Lower lobe of right lung (tissue), 2 donors: Measurements from ENCODE around the gene PPP2R5C. TPM values are rescaled to one million over a fixed set of nuclear protein-coding genes. Genes with fewer than 3 reads are reported as not detected.

Experiments
- ATAC-seq, 2 donors: fragments of 200-7000 bp; cut with Tn5 transposase; one replicate each; pipeline ENCODE4 v1.9.1; 2020 to 2022; ENCODE audit warnings: mild to moderate bottlenecking in 2 of 2, moderate library complexity in 2 of 2
- DNase-seq: peaks from one replicate; pipeline ENCODE4 v3.0.0-alpha.2; 2020
- H3K27ac ChIP-seq: fragments of 200-600 bp; one replicate; pipeline ENCODE4 v1.8.0; 2022
- H3K27me3 ChIP-seq: fragments of 200-600 bp; one replicate; pipeline ENCODE4 v1.8.0; 2022; ENCODE audit warnings: low read depth
- H3K36me3 ChIP-seq: fragments of 200-600 bp; one replicate; pipeline ENCODE4 v1.8.0; 2022; ENCODE audit warnings: mild to moderate bottlenecking
- H3K4me1 ChIP-seq: fragments of 200-600 bp; one replicate; pipeline ENCODE4 v1.8.0; 2022
- H3K4me3 ChIP-seq: fragments of 200-600 bp; one replicate; pipeline ENCODE4 v1.8.0; 2022; ENCODE audit warnings: mild to moderate bottlenecking
- H3K9me3 ChIP-seq: fragments of 200-600 bp; one replicate; pipeline ENCODE4 v1.8.0; 2022
- intact Hi-C: fragments of 100-400 bp; cut with DNase I; formaldehyde crosslinking; loops from one replicate; pipeline ENCODE4 v1.11.0; 2022
- total RNA-seq: library from RNA; stranded (reverse); fragmentation: NEBNext Ultra II Directional; extraction: Animal tissue kit (Norgen Biotek cat#: 25700); gene quantifications from one replicate; pipeline ENCODE4 v1.2.1, GENCODE V29; 2021
- TF ChIP-seq, protein P1 (sequence below): fragments of 200-600 bp; IDR thresholded peaks from one replicate; pipeline ENCODE4 v1.8.0; 2022; ENCODE audit warnings: antibody characterized with exemption, mild to moderate bottlenecking
- donor health status: DM: no; HTN: yes; CAD: no; lungs with severe emphysema.

Gene PPP2R5C
- total RNA-seq, 1 donor from 2014 or later, result 160 TPM

DNA sequence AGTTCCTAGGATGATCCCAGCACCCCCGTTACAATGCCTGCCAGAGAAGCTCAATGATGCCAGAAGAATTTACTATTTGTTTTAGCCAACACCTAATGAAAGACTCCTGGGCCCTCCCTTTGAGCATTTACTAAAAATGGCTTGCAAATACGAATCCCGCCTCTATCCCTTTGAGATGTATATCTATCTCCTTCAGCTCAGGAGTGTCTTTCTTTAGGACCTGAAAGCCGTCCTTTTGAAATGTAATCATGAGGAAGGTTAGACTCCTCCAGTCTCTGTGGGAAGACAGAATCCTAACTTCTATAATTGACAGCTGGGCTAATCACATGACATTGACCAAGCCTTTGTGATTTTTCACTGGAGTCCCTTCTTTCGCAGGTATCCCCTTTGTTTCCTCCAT lies 183.7 kb downstream of the PPP2R5C start:
- DNase-seq (no peak), ATAC-seq (no peak)
- TF ChIP-seq, protein P1, sequence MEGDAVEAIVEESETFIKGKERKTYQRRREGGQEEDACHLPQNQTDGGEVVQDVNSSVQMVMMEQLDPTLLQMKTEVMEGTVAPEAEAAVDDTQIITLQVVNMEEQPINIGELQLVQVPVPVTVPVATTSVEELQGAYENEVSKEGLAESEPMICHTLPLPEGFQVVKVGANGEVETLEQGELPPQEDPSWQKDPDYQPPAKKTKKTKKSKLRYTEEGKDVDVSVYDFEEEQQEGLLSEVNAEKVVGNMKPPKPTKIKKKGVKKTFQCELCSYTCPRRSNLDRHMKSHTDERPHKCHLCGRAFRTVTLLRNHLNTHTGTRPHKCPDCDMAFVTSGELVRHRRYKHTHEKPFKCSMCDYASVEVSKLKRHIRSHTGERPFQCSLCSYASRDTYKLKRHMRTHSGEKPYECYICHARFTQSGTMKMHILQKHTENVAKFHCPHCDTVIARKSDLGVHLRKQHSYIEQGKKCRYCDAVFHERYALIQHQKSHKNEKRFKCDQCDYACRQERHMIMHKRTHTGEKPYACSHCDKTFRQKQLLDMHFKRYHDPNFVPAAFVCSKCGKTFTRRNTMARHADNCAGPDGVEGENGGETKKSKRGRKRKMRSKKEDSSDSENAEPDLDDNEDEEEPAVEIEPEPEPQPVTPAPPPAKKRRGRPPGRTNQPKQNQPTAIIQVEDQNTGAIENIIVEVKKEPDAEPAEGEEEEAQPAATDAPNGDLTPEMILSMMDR, result no peak
- no peaks in the 10 kb centered on the region for H3K36me3 ChIP-seq
- no peak overlapping the region for H3K27ac ChIP-seq
- H3K4me1 ChIP-seq, result peaks cover 22% of the 10 kb centered on the region
- no peaks in the 10 kb centered on the region for H3K9me3 ChIP-seq
- no peaks in the 10 kb centered on the region for H3K27me3 ChIP-seq
- no peak overlapping the region for H3K4me3 ChIP-seq
- intact Hi-C loops, result no loop called here

DNA sequence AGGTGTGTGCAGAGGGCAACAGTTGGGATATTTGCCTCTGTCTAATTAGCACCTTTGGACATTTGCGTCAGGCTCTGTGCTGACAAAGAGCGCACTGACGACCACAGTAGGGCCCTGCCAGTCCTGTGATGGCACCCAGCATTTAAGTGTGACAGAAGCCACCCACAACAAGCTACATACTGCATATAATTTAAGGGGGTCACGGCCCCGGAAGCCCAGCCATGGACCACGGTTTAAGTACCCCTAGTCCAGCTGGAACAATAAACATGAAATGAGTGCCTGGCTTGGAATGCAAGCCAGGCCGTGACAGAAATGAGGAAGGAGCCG lies 186.0 kb downstream of the PPP2R5C start:
- intact Hi-C loops, result no loop called here
- TF ChIP-seq, protein P1, result no peak

DNA sequence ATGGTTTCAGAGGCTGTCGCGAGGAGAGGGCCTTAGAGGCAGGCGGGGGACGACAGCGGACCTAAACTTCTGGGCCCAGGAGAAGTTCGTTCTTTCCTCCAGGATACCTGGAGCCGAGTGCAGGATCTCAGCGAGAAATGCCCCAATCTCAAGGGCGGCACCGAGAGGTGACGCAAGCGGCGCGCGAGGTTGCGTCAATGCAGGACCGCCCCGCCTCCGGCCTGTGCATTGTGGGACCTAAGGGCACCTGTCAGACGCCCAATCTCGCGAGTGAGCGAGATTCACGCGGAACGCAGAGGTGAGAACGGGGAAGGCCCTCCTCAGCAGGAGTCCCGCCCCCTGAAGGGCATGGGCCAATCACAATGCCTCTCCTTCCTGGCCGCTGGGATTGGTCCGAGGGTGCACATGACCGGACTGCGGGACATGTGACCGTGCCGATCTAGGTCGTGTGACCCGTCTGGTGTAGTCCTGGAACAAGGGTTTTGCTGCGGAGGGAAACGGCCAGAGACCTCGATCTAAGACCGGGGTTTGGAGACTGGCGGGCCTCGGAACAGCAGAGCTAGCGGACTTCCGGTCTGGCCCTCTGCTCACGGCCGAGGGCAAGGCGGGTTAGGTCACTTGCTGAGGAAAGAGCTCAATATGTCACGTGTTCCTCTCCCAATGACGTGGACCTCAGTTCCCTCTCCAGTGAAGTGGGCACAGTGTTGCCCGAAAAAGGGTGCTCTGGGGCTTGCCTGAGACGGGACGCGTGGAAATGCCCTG lies 186.6 kb downstream of the PPP2R5C start:
- DNase-seq (peak; percentile 100), ATAC-seq (peak; percentile 99)
- H3K9me3 ChIP-seq, result no peaks in the 10 kb centered on the region
- no peaks in the 10 kb centered on the region for H3K36me3 ChIP-seq
- H3K27ac ChIP-seq, result peak overlapping the region; percentile 98
- no peaks in the 10 kb centered on the region for H3K27me3 ChIP-seq
- TF ChIP-seq, protein P1, result no peak
- H3K4me3 ChIP-seq, result peak overlapping the region; percentile 85
- H3K4me1 ChIP-seq, result peaks cover 22% of the 10 kb centered on the region
- intact Hi-C loops, result no loop called here

More for the DNA sequence above, 186.0 kb downstream of the PPP2R5C start:
- Histone ChIP-seq H3K27me3 (no peaks in the 10 kb centered on the region), H3K27ac (peak overlapping the region; percentile 98), H3K9me3 (no peaks in the 10 kb centered on the region), H3K4me3 (peak overlapping the region; percentile 85), H3K4me1 (peaks cover 22% of the 10 kb centered on the region), H3K36me3 (no peaks in the 10 kb centered on the region)
- ATAC-seq (peak in 1 of 2 donors; percentile 15), DNase-seq (no peak)

DNA sequence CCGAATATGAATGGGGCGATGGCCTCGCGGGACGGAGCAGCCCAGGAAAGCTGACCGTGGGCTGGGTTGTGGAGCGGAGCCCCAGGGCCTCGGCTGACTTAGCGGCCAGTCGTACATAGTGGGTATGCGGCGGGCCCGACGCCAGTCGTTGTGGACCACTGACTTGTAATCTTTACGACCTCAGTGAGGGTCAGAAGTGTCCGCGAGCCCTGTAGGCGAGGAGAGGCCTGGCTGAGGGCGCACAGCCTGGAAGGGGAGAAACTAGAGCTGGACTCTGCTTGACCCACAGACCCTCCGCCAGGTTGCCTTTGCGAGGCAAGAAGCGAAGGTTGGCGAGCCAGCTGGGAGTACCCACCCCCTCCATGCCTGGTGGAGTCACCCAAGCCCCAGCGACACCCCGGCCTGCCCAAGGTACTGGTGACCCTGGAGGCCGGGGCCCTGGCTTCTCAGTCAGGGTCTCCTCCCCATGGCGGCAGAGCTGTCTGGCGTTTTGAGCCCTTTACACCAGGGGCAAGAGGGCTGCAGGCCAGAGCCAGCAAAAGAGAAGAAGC lies 187.2 kb downstream of the PPP2R5C start:
- Histone ChIP-seq H3K27ac (peak overlapping the region; percentile 98), H3K36me3 (no peaks in the 10 kb centered on the region), H3K4me1 (peaks cover 22% of the 10 kb centered on the region), H3K9me3 (no peaks in the 10 kb centered on the region), H3K27me3 (no peaks in the 10 kb centered on the region), H3K4me3 (peak overlapping the region; percentile 85)
- TF ChIP-seq, protein P1, result no peak
- ATAC-seq (peak in 1 of 2 donors; percentile 1), DNase-seq (no peak)
- intact Hi-C loops, result no loop called here

DNA sequence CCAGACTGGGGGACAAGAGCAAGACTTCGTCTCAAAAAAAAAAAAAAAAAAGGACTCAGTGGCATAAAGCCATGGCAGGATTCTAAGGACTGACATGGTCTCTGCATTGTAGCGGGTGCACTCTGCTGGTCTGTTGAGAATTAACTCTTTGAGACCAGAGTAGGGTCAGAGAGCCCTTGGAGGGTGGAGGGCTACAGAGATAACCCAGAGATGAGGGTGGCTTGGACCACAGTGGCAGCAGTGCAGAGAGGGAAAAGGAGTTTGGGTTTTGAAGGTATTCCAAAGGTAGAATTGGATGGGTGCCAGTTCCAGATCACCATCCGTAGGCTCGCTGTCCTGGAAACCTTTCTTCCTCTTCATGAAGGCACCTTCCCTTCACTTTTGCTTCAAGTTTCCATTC lies 188.6 kb downstream of the PPP2R5C start:
- no peak overlapping the region for H3K4me3 ChIP-seq
- intact Hi-C loops, result no loop called here
- no peaks in the 10 kb centered on the region for H3K27me3 ChIP-seq
- ATAC-seq, result no peak
- TF ChIP-seq, protein P1, result no peak
- no peak overlapping the region for H3K27ac ChIP-seq
- peaks cover 22% of the 10 kb centered on the region for H3K4me1 ChIP-seq
- DNase-seq, result peak; percentile 8
- no peaks in the 10 kb centered on the region for H3K9me3 ChIP-seq
- no peaks in the 10 kb centered on the region for H3K36me3 ChIP-seq
